GM12878 (cell line): ENCODE results near the gene CDKN3. TPM values are rescaled to one million over a fixed set of nuclear protein-coding genes. Genes with fewer than 3 reads are reported as not detected.

Experiments used
- ATAC-seq: fragments of 200-7000 bp; cut with Tn5 transposase; 3 replicates; pipeline ENCODE4 v1.9.1; 2020; ENCODE audit warnings: mild to moderate bottlenecking, moderate library complexity
- BruUV-seq: library from RNA; stranded (reverse); fragments of 400-500 nt; replicated peaks from 2 replicates; lab custom pipeline; 2021; lab: Mats Ljungman, UMichigan
- CTCF ChIA-PET: fragments of 300-600 bp; sonication (Branson Sonifier 250); formaldehyde crosslinking; extraction: SDS; loops from one replicate; lab custom pipeline; 2021; ENCODE audit warnings: inconsistent platforms; lab: Yijun Ruan, JAX
- POLR2A ChIA-PET: fragments of 350-600 bp; formaldehyde crosslinking; extraction: SDS; loops from one replicate; lab custom pipeline; 2021; ENCODE audit warnings: inconsistent platforms; lab: Charles Lee
- RAD21 ChIA-PET: fragments of 300-600 bp; sonication (Branson Sonifier 250); formaldehyde crosslinking; loops from one replicate; lab custom pipeline; 2023; ENCODE audit warnings: antibody characterized with exemption; ENCODE audit not compliant: unreplicated experiment; lab: Charles Lee
- SMC1A ChIA-PET: fragments of 300-600 bp; sonication (Branson Sonifier 250); formaldehyde crosslinking; loops from one replicate; lab custom pipeline; 2023; ENCODE audit not compliant: unreplicated experiment, uncharacterized antibody; lab: Charles Lee
- DNase-seq: peaks from one replicate; pipeline ENCODE4 v3.0.0-alpha.2; 2011; ENCODE audit warnings: low read depth, low spot score
- FAIRE-seq: peaks from 3 replicates; lab custom pipeline; 2011; peaks lifted over from hg19 to GRCh38; lab: Jason Lieb, UNC
- H2AFZ ChIP-seq: 2 replicates; pipeline ENCODE4 v1.6.0; 2011; ENCODE audit warnings: low read depth, low read length, control low read depth; ENCODE audit not compliant: control insufficient read depth
- H3K27ac ChIP-seq: 2 replicates; pipeline ENCODE4 v1.5.1; 2011; ENCODE audit warnings: control low read depth; ENCODE audit not compliant: control insufficient read depth, insufficient read depth
- H3K27me3 ChIP-seq, 2 experiments: replicated peaks in 1 of 2; 2 replicates each; pipeline versions ENCODE4 v1.6.0 to v1.6.1; 2011; ENCODE audit warnings: low read length in 1 of 2; ENCODE audit not compliant: control insufficient read depth in 2 of 2, insufficient read depth in 2 of 2
- H3K36me3 ChIP-seq, 2 experiments: 2 replicates each; pipeline ENCODE4 v1.5.1; 2011; ENCODE audit warnings: low read length in 1 of 2; ENCODE audit not compliant: control insufficient read depth in 2 of 2, insufficient read depth in 2 of 2
- H3K4me1 ChIP-seq: 2 replicates; pipeline ENCODE4 v1.6.1; 2011; ENCODE audit warnings: mild to moderate bottlenecking, low read length, moderate library complexity, mixed read lengths; ENCODE audit not compliant: control insufficient read depth, insufficient read depth
- H3K4me2 ChIP-seq: 2 replicates; pipeline ENCODE4 v1.6.0; 2011; ENCODE audit warnings: control low read depth; ENCODE audit not compliant: control insufficient read depth, insufficient read depth
- H3K4me3 ChIP-seq: fragments of 200-600 bp; sonication (generic); 2 replicates; pipeline ENCODE4 v1.5.1; 2016
- H3K79me2 ChIP-seq: 2 replicates; pipeline ENCODE4 v1.6.0; 2011; ENCODE audit warnings: low read length; ENCODE audit not compliant: control insufficient read depth, insufficient read depth
- H3K9ac ChIP-seq: 2 replicates; pipeline ENCODE4 v1.8.0; 2011; ENCODE audit warnings: low read length, control low read depth, mixed read lengths; ENCODE audit not compliant: control insufficient read depth, insufficient read depth
- H3K9me3 ChIP-seq: replicated peaks from 3 replicates; pipeline ENCODE4 v1.5.1; 2011; ENCODE audit warnings: mild to moderate bottlenecking, low read length; ENCODE audit not compliant: control insufficient read depth, insufficient read depth
- H4K20me1 ChIP-seq: 2 replicates; pipeline ENCODE4 v1.6.0; 2011; ENCODE audit not compliant: control insufficient read depth, insufficient read depth
- CREB1 ChIP-seq: IDR thresholded peaks from 2 replicates; pipeline ENCODE4 v1.6.1; 2012; ENCODE audit warnings: low read depth, mild to moderate bottlenecking, inconsistent platforms
- LARP7 ChIP-seq: fragments of 450-650 bp; IDR thresholded peaks from 2 replicates; pipeline ENCODE4 v1.6.1; 2017; ENCODE audit warnings: mild to moderate bottlenecking
- RB1 ChIP-seq: fragments of 450-650 bp; formaldehyde crosslinking; IDR thresholded peaks from 2 replicates; pipeline ENCODE4 v1.6.1; 2017; ENCODE audit warnings: mild to moderate bottlenecking, borderline replicate concordance
- WGBS: methylation state at CpG from one replicate; pipeline ENCODE4 v1.1.6; 2016; ENCODE audit warnings: low lambda C conversion rate; ENCODE audit not compliant: insufficient replicate concordance, insufficient coverage; ENCODE audit errors: missing lambda C conversion rate; 5-methylcytosine and 5-hydroxymethylcytosine counted together
- in situ Hi-C: fragments of 300-500 bp; cut with MboI; formaldehyde crosslinking; loops from 9 replicates; pipeline ENCODE4 v1.14.3; 2018; ENCODE audit warnings: mixed read lengths
- intact Hi-C: fragments of 100-400 bp; cut with micrococcal nuclease; formaldehyde crosslinking; loops from one replicate; pipeline ENCODE4 v1.14.2; 2022; ENCODE audit not compliant: unreplicated experiment
- polyA plus RNA-seq, 11 experiments: library from polyadenylated mRNA; depleted of rRNA in 4 of 11; unstranded in 6 of 11; stranded (reverse) in 5 of 11; fragments of >200 nt; fragmentation: Nextera tagmentation in 4 of 11; fragmentation: Illumina TruSeq in 1 of 11; extraction: Ambion mirVana in 4 of 11; extraction: Trizol in 1 of 11; gene quantifications; 1 replicate in 1 of 11; 2 replicates in 10 of 11; pipeline versions ENCODE4 v1.2.1 to v1.2.3, GENCODE V29; 2011 to 2016; ENCODE audit warnings: inconsistent platforms in 2 of 11, missing spikeins in 2 of 11, low read depth in 1 of 11
- total RNA-seq, 4 experiments: library from RNA; depleted of rRNA in 3 of 4; stranded (reverse); fragments of >200 nt in 3 of 4; fragmentation: Illumina TruSeq in 1 of 4; extraction: Trizol in 1 of 4; gene quantifications; 2 replicates each; pipeline versions ENCODE4 v1.2.1 to v1.2.3, GENCODE V29; 2013 to 2021
- TF ChIP-seq, protein P1 (sequence below): IDR thresholded peaks from 2 replicates; pipeline ENCODE4 v1.6.1; 2011; ENCODE audit warnings: low read depth, low read length, improper control_type of control experiment, borderline replicate concordance
- TF ChIP-seq, protein P2 (sequence below): fragments of 450-650 bp; IDR thresholded peaks from 2 replicates; pipeline ENCODE4 v1.6.1; 2017; ENCODE audit warnings: antibody characterized with exemption, mild to moderate bottlenecking, moderate library complexity
- TF ChIP-seq, protein P3 (sequence below): fragments of 450-650 bp; IDR thresholded peaks from 2 replicates; pipeline ENCODE4 v1.6.1; 2014; ENCODE audit warnings: mild to moderate bottlenecking

The CDKN3 gene
- total and polyA plus RNA-seq, 10 of the 15 experiments (the other 5 are each of a cell fraction or from before 2014, with no cell fraction given) = 54.9 to 197 (median 111) TPM

DNA sequence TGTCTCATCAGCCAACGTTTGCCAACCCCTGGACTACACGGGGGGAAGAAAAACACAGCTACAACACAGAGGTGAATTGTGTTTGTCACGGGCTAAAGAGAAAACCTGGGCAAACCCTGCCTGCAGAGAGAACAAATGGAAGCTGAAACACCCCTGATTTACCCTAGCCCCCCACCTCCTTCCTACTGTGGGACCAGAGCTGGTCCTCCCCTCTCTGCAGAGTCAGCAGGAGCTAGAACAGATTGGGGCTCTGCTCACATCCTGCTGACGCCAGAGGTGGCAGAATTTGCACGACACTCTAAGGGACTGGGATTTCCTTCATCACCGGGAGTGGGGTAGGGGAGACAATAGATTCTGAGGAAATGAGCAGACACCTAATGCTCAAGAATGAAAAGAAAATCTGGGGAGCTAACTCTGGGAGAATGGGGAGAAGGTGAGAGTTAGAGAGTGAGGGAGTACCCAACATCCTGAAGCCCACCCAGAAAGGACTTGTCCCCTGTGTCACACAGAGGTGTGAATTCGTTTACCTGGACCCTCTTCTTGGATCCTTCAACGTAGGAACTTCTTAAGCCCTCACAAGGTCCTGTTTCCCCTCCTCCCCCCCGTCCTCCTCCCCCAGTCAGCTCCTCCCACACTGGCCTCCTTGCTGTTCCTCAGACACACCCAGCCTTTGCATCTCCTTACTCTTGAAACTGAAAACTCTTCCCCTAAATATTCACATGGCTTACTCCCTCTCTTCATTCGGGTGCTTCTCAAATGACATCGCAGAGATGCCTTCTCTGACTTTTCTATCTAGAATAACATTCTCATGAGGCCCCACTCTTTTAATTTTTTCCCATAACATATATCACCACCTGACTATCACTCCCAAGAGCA is 26.2 kb upstream of the CDKN3 start:
- ATAC-seq (no peak), FAIRE-seq (no peak)
- POLR2A ChIA-PET = no interaction called here

More for the DNA sequence above, 26.2 kb upstream of the CDKN3 start:
- CTCF ChIA-PET = interaction anchor here (1.4 kb wide), 1 partner anchor 50 kb away, joined by 6 read pairs; no protein-coding TSS in a partner anchor
- no peaks in the 10 kb centered on the region for H3K79me2 ChIP-seq
- SMC1A ChIA-PET = no interaction called here
- no peak overlapping the region for H2AFZ ChIP-seq
- H3K9me3 ChIP-seq = no peaks in the 10 kb centered on the region
- H4K20me1 ChIP-seq = no peaks in the 10 kb centered on the region
- no peak for DNase-seq
- no peak overlapping the region for H3K9ac ChIP-seq
- H3K27me3 ChIP-seq = no peaks in the 10 kb centered on the region
- 51% methylated on average over 10 of the region's 11 CpGs for WGBS
- no peaks in the 10 kb centered on the region for H3K4me1 ChIP-seq
- no peak overlapping the region for H3K27ac ChIP-seq
- H3K36me3 ChIP-seq = no peaks in the 10 kb centered on the region
- BruUV-seq = no TSS peak
- no peak overlapping the region for H3K4me2 ChIP-seq
- RAD21 ChIA-PET = no interaction called here
- H3K4me3 ChIP-seq = no peak overlapping the region
- intact Hi-C loops = no loop called here
- TF ChIP-seq CREB1 (no peak), RB1 (no peak), LARP7 (no peak)
- TF ChIP-seq, protein P1, sequence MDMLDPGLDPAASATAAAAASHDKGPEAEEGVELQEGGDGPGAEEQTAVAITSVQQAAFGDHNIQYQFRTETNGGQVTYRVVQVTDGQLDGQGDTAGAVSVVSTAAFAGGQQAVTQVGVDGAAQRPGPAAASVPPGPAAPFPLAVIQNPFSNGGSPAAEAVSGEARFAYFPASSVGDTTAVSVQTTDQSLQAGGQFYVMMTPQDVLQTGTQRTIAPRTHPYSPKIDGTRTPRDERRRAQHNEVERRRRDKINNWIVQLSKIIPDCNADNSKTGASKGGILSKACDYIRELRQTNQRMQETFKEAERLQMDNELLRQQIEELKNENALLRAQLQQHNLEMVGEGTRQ = no peak
- TF ChIP-seq, protein P2, sequence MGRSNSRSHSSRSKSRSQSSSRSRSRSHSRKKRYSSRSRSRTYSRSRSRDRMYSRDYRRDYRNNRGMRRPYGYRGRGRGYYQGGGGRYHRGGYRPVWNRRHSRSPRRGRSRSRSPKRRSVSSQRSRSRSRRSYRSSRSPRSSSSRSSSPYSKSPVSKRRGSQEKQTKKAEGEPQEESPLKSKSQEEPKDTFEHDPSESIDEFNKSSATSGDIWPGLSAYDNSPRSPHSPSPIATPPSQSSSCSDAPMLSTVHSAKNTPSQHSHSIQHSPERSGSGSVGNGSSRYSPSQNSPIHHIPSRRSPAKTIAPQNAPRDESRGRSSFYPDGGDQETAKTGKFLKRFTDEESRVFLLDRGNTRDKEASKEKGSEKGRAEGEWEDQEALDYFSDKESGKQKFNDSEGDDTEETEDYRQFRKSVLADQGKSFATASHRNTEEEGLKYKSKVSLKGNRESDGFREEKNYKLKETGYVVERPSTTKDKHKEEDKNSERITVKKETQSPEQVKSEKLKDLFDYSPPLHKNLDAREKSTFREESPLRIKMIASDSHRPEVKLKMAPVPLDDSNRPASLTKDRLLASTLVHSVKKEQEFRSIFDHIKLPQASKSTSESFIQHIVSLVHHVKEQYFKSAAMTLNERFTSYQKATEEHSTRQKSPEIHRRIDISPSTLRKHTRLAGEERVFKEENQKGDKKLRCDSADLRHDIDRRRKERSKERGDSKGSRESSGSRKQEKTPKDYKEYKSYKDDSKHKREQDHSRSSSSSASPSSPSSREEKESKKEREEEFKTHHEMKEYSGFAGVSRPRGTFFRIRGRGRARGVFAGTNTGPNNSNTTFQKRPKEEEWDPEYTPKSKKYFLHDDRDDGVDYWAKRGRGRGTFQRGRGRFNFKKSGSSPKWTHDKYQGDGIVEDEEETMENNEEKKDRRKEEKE = no peak
- TF ChIP-seq, protein P3, sequence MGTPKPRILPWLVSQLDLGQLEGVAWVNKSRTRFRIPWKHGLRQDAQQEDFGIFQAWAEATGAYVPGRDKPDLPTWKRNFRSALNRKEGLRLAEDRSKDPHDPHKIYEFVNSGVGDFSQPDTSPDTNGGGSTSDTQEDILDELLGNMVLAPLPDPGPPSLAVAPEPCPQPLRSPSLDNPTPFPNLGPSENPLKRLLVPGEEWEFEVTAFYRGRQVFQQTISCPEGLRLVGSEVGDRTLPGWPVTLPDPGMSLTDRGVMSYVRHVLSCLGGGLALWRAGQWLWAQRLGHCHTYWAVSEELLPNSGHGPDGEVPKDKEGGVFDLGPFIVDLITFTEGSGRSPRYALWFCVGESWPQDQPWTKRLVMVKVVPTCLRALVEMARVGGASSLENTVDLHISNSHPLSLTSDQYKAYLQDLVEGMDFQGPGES = no peak
- in situ Hi-C loops = no loop called here
